ENCODE results near the gene PLCH1. TPM values are rescaled to one million over a fixed set of nuclear protein-coding genes. Genes with fewer than 3 reads are reported as not detected.
A peak's percentile ranks its signal among the peaks of the same experiment; 100 is the strongest.

PLCH1 gene
- total and polyA plus RNA-seq, 12 donors, result under 0.01 to 0.28 (median 0.10) TPM; not detected in 2

- Histone ChIP-seq H3K27ac (no peak overlapping the region), H3K36me3 (replicated peaks in 1 of 2) (no peaks in the 10 kb centered on the region), H3K4me1 (replicated peaks in 1 of 2) (no peaks in the 10 kb centered on the region), H3K9me3 (replicated peaks in 1 of 3) (no peaks in the 10 kb centered on the region), H3K27me3 (no peaks in the 10 kb centered on the region), H3K4me3 (no peak overlapping the region)
- no peak for DNase-seq
- intact Hi-C loops (cut with DNase I), result loop anchor here (5.0 to 10.0 kb wide), 2 partner anchors 343 to 350 kb away; no protein-coding TSS in a partner anchor
- TF ChIP-seq CTCF (IDR thresholded peaks at IDR 0.05), result no peak
- no peak for TF ChIP-seq POLR2A (IDR thresholded peaks at IDR 0.05)
These were observed 390.2 kb downstream of the PLCH1 start for GRCh38 chr3:155354658-155355057.

- WGBS, 4 donors, result 54 to 55% (median 54%) methylated on average over 6 of the region's 6 CpGs
- Histone ChIP-seq H3K27me3 (no peaks in the 10 kb centered on the region), H3K36me3 (replicated peaks in 1 of 2) (no peaks in the 10 kb centered on the region), H3K4me3 (no peak overlapping the region), H3K27ac (no peak overlapping the region), H3K4me1 (replicated peaks in 1 of 2) (no peaks in the 10 kb centered on the region), H3K9me3 (replicated peaks in 1 of 3) (no peaks in the 10 kb centered on the region)
- intact Hi-C loops (cut with DNase I), result loop anchor here in 1 of 2 donors (10.0 kb wide), 1 partner anchor 352 kb away; no protein-coding TSS in a partner anchor
- no peak for TF ChIP-seq POLR2A (IDR thresholded peaks at IDR 0.05)
- peak; percentile 12 to 61 (median 44) for TF ChIP-seq CTCF (IDR thresholded peaks at IDR 0.05)
- DNase-seq, result no peak
These were observed 391.9 kb downstream of the PLCH1 start for GRCh38 chr3:155352900-155353490.

- intact Hi-C loops (cut with DNase I), result loop anchor here in 1 of 2 donors (10.0 kb wide), 1 partner anchor 354 kb away; no protein-coding TSS in a partner anchor
- H3K27ac ChIP-seq, result no peak overlapping the region
- H3K4me3 ChIP-seq, result no peak overlapping the region
- H3K9me3 ChIP-seq (replicated peaks in 1 of 3), result no peaks in the 10 kb centered on the region
- TF ChIP-seq CTCF (IDR thresholded peaks at IDR 0.05), result no peak
- TF ChIP-seq POLR2A (IDR thresholded peaks at IDR 0.05), result no peak
- DNase-seq, result no peak
- no peaks in the 10 kb centered on the region for H3K4me1 ChIP-seq (replicated peaks in 1 of 2)
- H3K27me3 ChIP-seq, result no peaks in the 10 kb centered on the region
- no peaks in the 10 kb centered on the region for H3K36me3 ChIP-seq (replicated peaks in 1 of 2)
- WGBS, 4 donors, result 71 to 90% (median 87%) methylated on average over 1 of the region's 1 CpG
These were observed 394.3 kb downstream of the PLCH1 start for GRCh38 chr3:155350571-155350970.

GRCh38 chr3:155347901-155348300 is 397.0 kb downstream of the PLCH1 start:
- H3K27ac ChIP-seq, result no peak overlapping the region
- H3K9me3 ChIP-seq (replicated peaks in 1 of 3), result no peaks in the 10 kb centered on the region
- no peaks in the 10 kb centered on the region for H3K27me3 ChIP-seq
- intact Hi-C loops (cut with DNase I), result no loop called here
- no peak overlapping the region for H3K4me3 ChIP-seq
- 76 to 85% (median 83%) methylated on average over 1 of the region's 1 CpG; no CpG with 5 or more reads in 1 of the 4 donors for WGBS, 4 donors
- TF ChIP-seq POLR2A (IDR thresholded peaks at IDR 0.05), result no peak
- TF ChIP-seq CTCF (IDR thresholded peaks at IDR 0.05), result no peak
- DNase-seq, result no peak
- H3K4me1 ChIP-seq (replicated peaks in 1 of 2), result no peaks in the 10 kb centered on the region
- no peaks in the 10 kb centered on the region for H3K36me3 ChIP-seq (replicated peaks in 1 of 2)

Data from adrenal gland (tissue), 12 donors.